Parathyroid adenoma (tissue), 2 donors: Measurements from ENCODE around the gene CEACAM16.

ENCODE experiments used
- H2AFZ ChIP-seq: fragments of 300-600 bp; sonication (generic); one replicate; pipeline ENCODE4 v1.7.0; 2017; ENCODE audit warnings: antibody characterized with exemption, mild to moderate bottlenecking
- H3K27ac ChIP-seq: fragments of 300-600 bp; sonication (generic); one replicate; pipeline ENCODE4 v1.7.0; 2017
- H3K27me3 ChIP-seq: fragments of 300-600 bp; sonication (generic); one replicate; pipeline ENCODE4 v1.7.0; 2017; ENCODE audit warnings: low read length; ENCODE audit not compliant: control insufficient read depth, insufficient read depth
- H3K36me3 ChIP-seq: fragments of 300-600 bp; sonication (generic); one replicate; pipeline ENCODE4 v1.7.0; 2017; ENCODE audit warnings: low read length; ENCODE audit not compliant: control insufficient read depth, insufficient read depth
- H3K4me1 ChIP-seq: fragments of 300-600 bp; sonication (generic); one replicate; pipeline ENCODE4 v1.7.0; 2017; ENCODE audit warnings: control low read depth
- H3K4me2 ChIP-seq: fragments of 300-600 bp; sonication (generic); one replicate; pipeline ENCODE4 v1.7.0; 2017; ENCODE audit warnings: low read length
- H3K4me3 ChIP-seq: fragments of 300-600 bp; sonication (generic); one replicate; pipeline ENCODE4 v1.7.0; 2017; ENCODE audit warnings: low read depth, low read length
- H3K79me2 ChIP-seq: fragments of 300-600 bp; sonication (generic); one replicate; pipeline ENCODE4 v1.7.0; 2017; ENCODE audit warnings: control low read depth
- H3K9ac ChIP-seq: fragments of 300-600 bp; sonication (generic); one replicate; pipeline ENCODE4 v1.7.0; 2017; ENCODE audit warnings: mild to moderate bottlenecking
- H3K9me3 ChIP-seq: fragments of 300-600 bp; sonication (generic); one replicate; pipeline ENCODE4 v1.7.0; 2017; ENCODE audit warnings: low read length; ENCODE audit not compliant: control insufficient read depth
- CTCF ChIP-seq: fragments of 300-600 bp; sonication (generic); IDR thresholded peaks from one replicate; pipeline ENCODE4 v1.7.0; 2017; ENCODE audit warnings: antibody characterized with exemption, mild to moderate bottlenecking
- donor health status: primary hyperparathyroidism.

The CEACAM16 gene

GRCh38 chr19:44673510-44673909 is 25.4 kb upstream of the CEACAM16 start:
- no peak for TF ChIP-seq CTCF

DNA sequence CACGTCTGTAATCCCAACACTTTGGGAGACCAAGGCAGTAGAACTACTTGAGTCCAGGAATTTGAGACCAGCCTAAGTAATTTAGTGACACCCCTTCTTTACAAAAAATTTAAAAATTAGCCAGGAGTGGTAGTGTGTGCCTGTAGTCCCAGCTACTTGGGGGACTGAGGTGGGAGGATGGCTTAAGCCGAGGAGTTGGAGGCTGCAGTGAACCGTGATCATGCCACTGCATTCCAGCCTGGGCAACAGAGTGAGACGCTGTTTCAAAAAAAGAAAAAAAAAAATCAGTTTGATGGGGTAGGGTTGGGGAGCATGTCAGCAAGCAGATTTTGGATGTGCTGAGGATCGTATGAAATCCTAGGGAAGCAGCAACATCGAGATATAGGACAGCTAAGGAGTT is 23.4 kb upstream of the CEACAM16 start:
- H3K79me2 ChIP-seq, result no peaks in the 10 kb centered on the region
- H2AFZ ChIP-seq, result no peak overlapping the region
- peaks cover 5% of the 10 kb centered on the region for H3K4me1 ChIP-seq
- H3K27me3 ChIP-seq, result no peaks in the 10 kb centered on the region
- H3K4me2 ChIP-seq, result no peak overlapping the region
- H3K36me3 ChIP-seq, result no peaks in the 10 kb centered on the region
- no peak overlapping the region for H3K4me3 ChIP-seq
- H3K9me3 ChIP-seq, result no peaks in the 10 kb centered on the region
- TF ChIP-seq CTCF, result no peak
- H3K9ac ChIP-seq, result no peak overlapping the region
- H3K27ac ChIP-seq, result no peak overlapping the region

More at GRCh38 chr19:44673510-44673909, 25.4 kb upstream of the CEACAM16 start:
- Histone ChIP-seq H3K4me3 (no peak overlapping the region), H3K4me1 (peaks cover 5% of the 10 kb centered on the region), H3K9me3 (no peaks in the 10 kb centered on the region), H3K79me2 (no peaks in the 10 kb centered on the region), H3K27me3 (no peaks in the 10 kb centered on the region), H3K27ac (no peak overlapping the region), H2AFZ (no peak overlapping the region), H3K4me2 (no peak overlapping the region), H3K9ac (no peak overlapping the region), H3K36me3 (no peaks in the 10 kb centered on the region)

- H2AFZ ChIP-seq, result peak overlapping the region; percentile 49
- H3K9ac ChIP-seq, result no peak overlapping the region
- H3K4me3 ChIP-seq, result no peak overlapping the region
- no peak overlapping the region for H3K27ac ChIP-seq
- no peak for TF ChIP-seq CTCF
- peaks cover 5% of the 10 kb centered on the region for H3K4me1 ChIP-seq
- no peak overlapping the region for H3K4me2 ChIP-seq
- H3K27me3 ChIP-seq, result no peaks in the 10 kb centered on the region
- no peaks in the 10 kb centered on the region for H3K9me3 ChIP-seq
- no peaks in the 10 kb centered on the region for H3K36me3 ChIP-seq
- no peaks in the 10 kb centered on the region for H3K79me2 ChIP-seq
These were observed 21.7 kb upstream of the CEACAM16 start for GRCh38 chr19:44677019-44677811.

DNA sequence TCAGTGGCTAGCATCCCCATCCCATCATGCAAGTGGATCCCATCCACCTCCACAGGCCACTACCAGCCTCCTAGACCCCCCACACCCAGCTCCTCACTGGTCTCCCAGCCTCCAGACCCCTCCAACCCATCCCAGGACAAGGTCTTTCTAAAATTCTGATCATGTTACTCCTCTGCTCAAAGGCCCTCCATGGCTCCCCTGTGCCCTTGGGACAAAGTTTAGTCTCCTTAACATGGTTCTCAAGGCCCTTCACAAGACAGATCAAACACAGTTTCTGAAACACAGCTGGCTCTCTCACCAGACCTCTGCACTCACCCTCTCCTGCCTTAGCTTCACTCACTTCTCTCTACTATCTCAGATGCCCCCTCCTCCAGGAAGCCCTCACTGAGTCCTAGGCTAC is 18.4 kb upstream of the CEACAM16 start:
- no peak for TF ChIP-seq CTCF
- Histone ChIP-seq H3K9me3 (no peaks in the 10 kb centered on the region), H3K4me1 (peaks cover 5% of the 10 kb centered on the region), H3K27ac (no peak overlapping the region), H3K27me3 (no peaks in the 10 kb centered on the region), H3K4me3 (no peak overlapping the region), H3K4me2 (no peak overlapping the region), H3K79me2 (no peaks in the 10 kb centered on the region), H3K9ac (no peak overlapping the region), H2AFZ (no peak overlapping the region), H3K36me3 (no peaks in the 10 kb centered on the region)
